Hematopoietic multipotent progenitor cell treated with erythropoietin and hydrocortisone succinate and interleukin-3 and kit ligand, for 4 days (in vitro differentiated cells): Measurements from ENCODE around the gene LAMA2.

Experiments
- DNase-seq: peaks from one replicate; pipeline ENCODE4 v3.0.0-alpha.2; 2015

Gene LAMA2

DNA sequence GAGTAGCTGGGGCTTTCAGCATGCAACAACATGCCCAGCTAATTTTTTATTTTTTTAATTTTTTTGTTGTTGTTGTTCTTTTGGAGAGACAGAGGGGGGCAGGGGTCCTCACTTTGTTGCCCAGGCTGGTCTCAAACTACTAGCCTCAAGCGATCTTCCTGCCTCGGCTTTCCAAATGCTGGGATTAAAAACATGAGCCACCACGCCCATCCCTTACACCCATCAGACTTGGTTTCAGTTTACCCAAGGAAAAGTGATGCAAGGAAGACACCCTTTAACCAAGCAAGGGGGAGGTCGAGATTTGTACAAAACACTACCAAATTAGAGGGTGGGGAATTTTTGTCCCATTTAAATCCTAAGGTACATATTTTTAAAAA is 616.9 kb downstream of the LAMA2 start:
- no peak for DNase-seq

DNA sequence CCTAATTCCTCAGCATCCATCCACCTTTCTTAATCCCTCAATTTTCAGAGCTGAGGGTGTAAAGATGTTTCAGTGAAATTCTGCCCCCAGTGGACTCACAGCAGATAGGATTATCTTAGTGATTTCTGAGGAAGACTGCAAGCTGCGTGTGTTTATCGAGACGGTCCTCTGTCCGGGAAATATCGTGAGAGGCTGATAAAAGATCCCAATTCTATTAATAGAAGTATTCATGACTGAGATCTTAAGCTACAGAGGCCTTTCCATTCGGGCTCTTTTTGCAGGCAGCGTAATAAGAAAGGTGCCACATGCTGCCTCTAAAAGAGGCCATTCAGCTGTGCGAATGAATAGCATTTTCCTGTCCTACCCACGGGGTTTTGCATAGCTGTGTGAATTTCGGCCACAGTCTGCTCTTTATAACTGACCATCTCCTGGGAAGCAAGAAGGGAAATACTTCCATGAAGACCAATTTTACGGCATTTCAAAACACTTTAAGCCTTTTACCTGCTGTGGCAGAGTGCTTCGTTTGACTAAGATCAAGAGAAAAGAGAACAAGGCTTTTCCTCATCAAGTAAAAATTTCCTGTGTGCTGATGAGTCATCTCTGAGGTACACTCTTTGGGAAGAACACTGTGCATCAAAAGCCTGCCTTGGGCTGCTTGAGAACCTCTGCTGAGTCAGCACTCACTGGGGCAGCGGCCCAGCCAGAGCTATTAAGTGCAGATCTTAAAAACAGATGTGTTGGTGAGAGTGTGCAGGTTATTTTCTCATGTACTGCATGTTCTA is 618.2 kb downstream of the LAMA2 start:
- DNase-seq, result peak; percentile 74

DNA sequence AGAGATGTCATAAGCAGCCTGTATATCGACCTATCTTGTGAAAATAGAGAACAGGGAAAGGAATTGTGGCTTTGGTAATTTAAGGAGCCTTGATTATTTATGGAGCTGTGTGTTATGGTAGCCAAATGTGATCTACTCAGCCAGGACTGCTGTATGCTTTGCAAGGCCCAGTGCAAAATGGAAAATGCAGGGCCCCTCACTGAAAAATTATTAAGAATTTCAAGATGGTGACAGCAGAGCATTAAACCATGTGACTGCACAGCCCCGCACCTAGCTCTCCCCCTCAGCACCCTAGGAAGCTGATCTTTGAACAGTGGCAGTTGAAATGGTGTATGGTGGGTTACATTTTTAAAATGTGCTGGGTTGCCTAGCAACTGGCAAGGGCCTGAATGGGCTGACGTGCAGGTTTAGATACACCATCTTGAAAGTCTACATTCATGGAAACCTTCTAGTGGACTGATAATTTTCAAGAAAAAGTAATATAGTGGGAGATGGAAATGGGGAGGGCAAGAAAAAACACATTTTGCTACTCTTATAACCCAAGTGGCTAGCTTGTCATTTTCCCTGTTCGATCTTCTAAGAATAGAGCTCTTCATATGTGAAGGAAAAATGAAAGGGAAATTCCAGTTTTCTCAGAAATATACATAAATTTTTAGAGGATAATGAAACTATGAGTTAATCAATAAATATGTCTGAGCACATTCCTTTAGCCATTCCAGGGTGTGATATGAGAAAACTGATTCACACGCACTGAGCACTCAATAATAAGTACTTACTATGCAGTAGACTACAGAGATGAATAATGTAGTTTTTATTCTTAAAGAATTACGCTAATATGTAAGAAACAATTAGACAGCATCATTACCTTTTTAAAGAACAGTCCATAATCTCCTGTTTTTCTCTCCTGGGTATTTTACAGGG is 619.1 kb downstream of the LAMA2 start:
- DNase-seq, result no peak

DNA sequence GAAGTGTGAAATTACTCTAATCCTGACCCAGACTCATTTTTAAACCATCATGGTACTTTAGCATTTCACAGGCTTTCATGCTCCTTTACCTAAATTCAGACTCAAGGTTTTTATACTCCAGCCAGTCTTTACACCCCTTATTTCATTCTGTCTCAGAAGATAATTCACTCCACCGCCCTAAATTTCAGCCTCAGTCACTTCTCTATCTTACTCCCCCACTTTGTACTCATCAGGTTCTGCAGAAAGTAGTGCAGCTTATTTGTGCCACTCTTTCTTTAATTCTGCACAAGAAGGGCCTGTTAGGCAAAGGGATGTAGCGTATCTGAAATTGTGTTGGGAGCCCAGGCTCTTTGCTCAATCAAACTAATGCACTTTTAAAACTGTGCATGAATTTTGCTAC is 621.5 kb downstream of the LAMA2 start:
- DNase-seq, result peak; percentile 33

GRCh38 chr6:129507059-129507807 is 624.3 kb downstream of the LAMA2 start:
- no peak for DNase-seq

DNA sequence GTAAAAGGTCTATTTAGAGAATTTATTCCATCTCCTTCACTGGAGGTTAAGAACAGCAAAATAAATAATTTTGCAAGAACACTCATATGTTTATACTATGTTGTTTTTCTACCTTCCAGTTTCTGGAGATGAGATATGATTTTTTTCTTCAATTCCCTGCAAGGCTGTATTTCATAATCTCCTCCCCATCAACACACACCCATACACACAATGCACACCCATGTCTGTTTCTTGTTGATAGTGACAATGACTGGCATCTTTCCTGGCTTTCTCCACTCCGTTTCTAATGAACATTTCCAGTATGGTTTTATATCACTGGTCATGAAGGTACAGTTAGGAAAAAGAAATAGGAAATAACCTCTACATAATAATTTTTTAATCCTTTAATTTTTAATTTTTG is 624.9 kb downstream of the LAMA2 start:
- DNase-seq, result peak; percentile 90

GRCh38 chr6:129508477-129509145 is 625.7 kb downstream of the LAMA2 start:
- peak; percentile 25 for DNase-seq

GRCh38 chr6:129510950-129511349 is 628.0 kb downstream of the LAMA2 start:
- DNase-seq, result no peak

- DNase-seq, result no peak
Measured at GRCh38 chr6:129513471-129513870, 630.5 kb downstream of the LAMA2 start.

- no peak for DNase-seq
Measured at GRCh38 chr6:129515004-129515403, 632.1 kb downstream of the LAMA2 start.

DNA sequence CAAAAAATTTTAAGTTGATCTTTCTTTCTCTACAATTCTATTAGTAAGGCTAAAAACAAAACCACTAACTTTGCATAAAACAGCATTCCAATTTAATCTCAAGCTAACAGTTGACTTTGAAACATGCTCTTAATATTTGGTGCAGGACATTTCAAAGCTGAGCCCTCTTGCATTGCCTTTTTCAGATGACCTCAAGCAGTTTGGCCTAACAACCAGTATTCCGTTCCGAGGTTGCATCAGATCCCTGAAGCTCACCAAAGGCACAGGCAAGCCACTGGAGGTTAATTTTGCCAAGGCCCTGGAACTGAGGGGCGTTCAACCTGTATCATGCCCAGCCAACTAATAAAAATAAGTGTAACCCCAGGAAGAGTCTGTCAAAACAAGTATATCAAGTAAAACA is 633.1 kb downstream of the LAMA2 start:
- DNase-seq, result no peak

GRCh38 chr6:129516787-129517186 is 633.8 kb downstream of the LAMA2 start:
- DNase-seq, result no peak

DNA sequence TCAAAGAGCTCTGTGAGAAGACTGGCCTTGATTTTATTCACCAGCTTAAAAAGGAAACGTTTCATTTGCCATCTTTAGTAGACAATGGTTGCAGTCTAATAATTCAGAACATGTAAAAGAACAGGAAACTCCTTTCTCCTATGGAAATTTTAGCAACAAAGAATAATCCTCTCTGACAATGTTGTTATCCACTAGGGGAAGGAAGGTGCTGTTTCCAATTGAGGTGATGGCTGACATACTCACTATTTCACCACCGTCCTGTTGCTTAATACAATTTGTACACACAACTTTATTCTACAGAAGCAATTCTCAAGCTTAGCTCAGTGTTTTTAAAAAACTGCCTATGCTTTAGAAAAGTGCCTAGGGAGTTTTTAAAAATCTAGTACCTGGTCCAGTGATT is 634.4 kb downstream of the LAMA2 start:
- DNase-seq, result no peak

GRCh38 chr6:129519750-129520149 is 636.8 kb downstream of the LAMA2 start:
- no peak for DNase-seq

- DNase-seq, result no peak
Measured at GRCh38 chr6:129521946-129522345, 639.0 kb downstream of the LAMA2 start.

DNA sequence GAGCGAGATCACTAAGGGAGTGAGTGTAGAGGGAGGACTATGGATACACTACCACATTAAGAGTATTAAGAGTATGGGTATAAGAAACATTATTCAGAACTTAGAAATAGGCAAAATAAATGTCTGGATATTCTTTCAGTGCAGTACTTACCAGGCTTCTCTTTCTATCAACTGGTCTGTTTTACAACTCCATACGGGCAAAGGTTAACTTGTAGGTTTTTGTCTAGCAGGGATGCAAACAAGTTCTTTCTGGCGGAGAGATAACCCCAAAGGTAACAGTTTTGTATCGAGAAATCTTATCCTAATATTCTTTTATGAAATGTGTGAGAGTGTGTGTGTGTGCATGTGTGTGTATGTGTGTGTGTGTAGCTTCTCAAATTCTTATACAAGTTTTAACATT is 640.9 kb downstream of the LAMA2 start:
- DNase-seq, result no peak

- no peak for DNase-seq
Measured at GRCh38 chr6:129525055-129525454, 642.1 kb downstream of the LAMA2 start.

GRCh38 chr6:129534926-129535325 is 652.0 kb downstream of the LAMA2 start:
- DNase-seq, result no peak

DNA sequence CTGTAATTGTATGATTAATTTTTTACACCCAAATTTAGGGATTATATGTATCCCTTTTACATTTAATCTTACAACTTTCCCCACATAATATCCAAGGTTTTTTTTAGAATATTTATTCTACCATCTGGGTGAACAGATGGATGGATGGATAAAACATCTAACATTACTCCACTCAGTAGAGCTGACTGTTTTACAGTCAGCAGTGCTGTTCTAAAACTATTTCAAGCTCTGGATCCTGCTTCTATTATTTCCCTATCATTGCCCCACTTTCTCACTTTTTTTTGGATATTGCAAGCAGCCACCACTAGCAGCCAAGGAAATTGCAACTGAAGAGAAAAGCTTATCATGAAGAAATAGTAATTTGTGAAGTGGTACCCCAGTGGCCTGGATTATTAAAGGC is 653.3 kb downstream of the LAMA2 start:
- DNase-seq, result no peak

GRCh38 chr6:129539032-129539431 is 656.1 kb downstream of the LAMA2 start:
- no peak for DNase-seq

DNA sequence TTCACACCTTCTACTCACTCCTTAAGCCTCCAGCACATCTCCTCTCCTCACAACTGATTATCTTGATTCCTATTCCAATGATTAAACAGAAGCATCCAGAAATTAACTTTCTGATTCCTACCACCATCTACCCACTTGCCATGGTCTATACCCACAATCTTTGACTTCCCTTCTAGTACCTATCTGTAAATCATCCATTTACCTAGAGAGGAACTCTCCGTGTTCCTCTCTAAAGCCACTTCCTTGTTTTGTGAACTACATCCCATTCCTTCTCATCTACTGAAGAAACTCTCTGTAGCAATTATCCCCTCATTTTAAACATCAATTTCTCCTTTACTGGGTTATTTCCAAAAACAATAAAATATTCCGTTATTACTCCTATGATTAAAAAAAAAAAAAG is 659.8 kb downstream of the LAMA2 start:
- peak; percentile 9 for DNase-seq

- no peak for DNase-seq
Measured at GRCh38 chr6:129543981-129544380, 661.0 kb downstream of the LAMA2 start.
